IMR-90 (cell line): Measurements from ENCODE around the gene SPATC1L.

Experiments used
- CEBPB ChIP-seq: IDR thresholded peaks from 2 replicates; pipeline ENCODE4 v1.6.1; 2012; ENCODE audit warnings: low read depth, low read length, improper control_type of control experiment
- CTCF ChIP-seq: conservative IDR thresholded peaks from 2 replicates; pipeline ENCODE4 v1.5.1; 2012; ENCODE audit warnings: mild to moderate bottlenecking, low read depth, low read length, improper control_type of control experiment
- FOS ChIP-seq: fragments of 150-350 bp; IDR thresholded peaks from 2 replicates; pipeline ENCODE4 v1.6.1; 2016; ENCODE audit warnings: low read depth, low read length
- POLR2A ChIP-seq: IDR thresholded peaks from 2 replicates; pipeline ENCODE4 v1.6.1; 2012; ENCODE audit warnings: mild to moderate bottlenecking, low read depth, low read length
- RAD21 ChIP-seq: IDR thresholded peaks from 2 replicates; pipeline ENCODE4 v1.6.1; 2012; ENCODE audit warnings: low read length, improper control_type of control experiment
- RCOR1 ChIP-seq: IDR thresholded peaks from 2 replicates; pipeline ENCODE4 v1.6.1; 2012; ENCODE audit warnings: mild to moderate bottlenecking, low read length, improper control_type of control experiment; ENCODE audit not compliant: insufficient replicate concordance
- RFX5 ChIP-seq: IDR thresholded peaks from 2 replicates; pipeline ENCODE4 v1.8.0; 2012; ENCODE audit warnings: low read depth, mild to moderate bottlenecking, low read length, moderate library complexity

GRCh38 chr21:46157987-46158451 is 26.2 kb downstream of the SPATC1L start:
- no peak for TF ChIP-seq FOS
- TF ChIP-seq POLR2A, result no peak
- no peak for TF ChIP-seq CTCF
- TF ChIP-seq RCOR1, result no peak
- TF ChIP-seq CEBPB, result no peak
- TF ChIP-seq RFX5, result no peak
- TF ChIP-seq RAD21, result no peak
